GM18858 (cell line): ENCODE measurements around the gene MBOAT7.

ENCODE experiments used
- ATAC-seq: cut with Tn5 transposase; IDR thresholded peaks from one replicate; pipeline ENCODE4 v1.9.1; 2021; ENCODE audit not compliant: unreplicated experiment

Gene MBOAT7

GRCh38 chr19:54145541-54146158 is 43.7 kb downstream of the MBOAT7 start:
- ATAC-seq = no peak

DNA sequence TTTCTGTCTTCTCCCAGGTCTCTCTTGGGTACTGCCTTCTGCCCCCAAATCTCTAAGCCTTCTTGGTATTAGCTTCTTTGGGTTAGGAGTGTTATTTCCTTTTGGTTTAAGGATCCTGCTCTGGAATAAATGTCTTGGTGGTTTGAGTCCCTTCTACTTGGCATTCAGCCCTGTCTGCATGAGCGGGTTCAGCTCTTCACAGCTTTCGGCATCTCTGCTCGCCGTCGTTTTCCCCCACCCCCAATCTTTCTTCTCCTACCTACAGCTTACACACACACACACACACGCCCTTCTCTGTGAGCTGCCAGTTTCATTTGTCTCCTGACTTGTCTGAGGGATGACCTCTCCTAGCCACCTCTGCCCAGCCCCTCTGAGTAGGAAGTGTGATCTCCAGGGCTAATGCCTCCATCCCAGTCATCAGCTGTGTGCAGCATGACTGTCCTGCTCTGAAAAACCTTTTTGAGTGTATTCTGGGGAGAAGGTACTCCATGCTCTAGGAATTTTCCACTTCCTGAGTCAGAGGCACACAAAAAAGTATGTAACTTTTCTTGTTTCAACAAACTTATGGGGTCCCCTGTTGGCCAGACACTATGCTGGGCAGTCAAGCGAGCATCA is 47.1 kb downstream of the MBOAT7 start:
- ATAC-seq = no peak

- ATAC-seq = no peak
Measured at GRCh38 chr19:54141356-54141755, 48.0 kb downstream of the MBOAT7 start.

DNA sequence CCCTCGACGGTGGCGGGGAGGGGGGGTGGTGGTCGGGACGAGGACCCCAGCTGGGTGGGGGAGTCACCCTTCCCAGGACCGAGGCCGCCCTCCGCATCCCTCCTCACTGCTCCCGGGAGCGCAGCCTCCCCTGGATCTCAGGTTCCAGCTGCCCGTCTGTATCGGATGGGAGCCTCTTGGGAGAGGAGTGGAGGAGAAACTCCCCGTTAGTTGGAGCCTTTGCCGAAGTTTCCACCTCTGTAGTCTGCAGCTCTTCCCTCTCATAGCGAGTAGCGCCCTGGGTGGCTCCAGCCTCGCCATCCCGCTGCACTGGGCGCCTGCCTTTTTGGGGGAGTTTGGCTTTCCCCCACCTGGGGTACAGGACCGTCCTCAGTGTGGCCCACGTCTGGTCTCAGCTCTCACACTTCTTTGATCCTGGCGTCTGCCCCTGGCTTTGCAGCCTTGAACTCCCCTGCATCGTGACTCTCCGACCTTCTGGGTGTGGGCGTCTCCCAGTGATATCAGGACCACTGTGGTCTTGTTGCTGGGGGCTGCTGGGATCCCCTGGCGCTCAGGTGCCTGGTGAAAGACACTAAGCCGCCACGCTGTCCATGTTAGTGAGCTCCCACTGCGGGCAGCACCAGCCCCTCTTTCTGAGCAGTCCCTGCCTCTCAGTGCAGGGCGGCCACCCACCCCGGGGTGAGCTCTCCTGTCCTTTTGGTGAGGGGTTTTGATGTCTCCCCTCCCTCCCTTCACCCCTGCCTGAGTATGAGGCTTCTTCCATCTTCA is 50.7 kb downstream of the MBOAT7 start:
- ATAC-seq = no peak

DNA sequence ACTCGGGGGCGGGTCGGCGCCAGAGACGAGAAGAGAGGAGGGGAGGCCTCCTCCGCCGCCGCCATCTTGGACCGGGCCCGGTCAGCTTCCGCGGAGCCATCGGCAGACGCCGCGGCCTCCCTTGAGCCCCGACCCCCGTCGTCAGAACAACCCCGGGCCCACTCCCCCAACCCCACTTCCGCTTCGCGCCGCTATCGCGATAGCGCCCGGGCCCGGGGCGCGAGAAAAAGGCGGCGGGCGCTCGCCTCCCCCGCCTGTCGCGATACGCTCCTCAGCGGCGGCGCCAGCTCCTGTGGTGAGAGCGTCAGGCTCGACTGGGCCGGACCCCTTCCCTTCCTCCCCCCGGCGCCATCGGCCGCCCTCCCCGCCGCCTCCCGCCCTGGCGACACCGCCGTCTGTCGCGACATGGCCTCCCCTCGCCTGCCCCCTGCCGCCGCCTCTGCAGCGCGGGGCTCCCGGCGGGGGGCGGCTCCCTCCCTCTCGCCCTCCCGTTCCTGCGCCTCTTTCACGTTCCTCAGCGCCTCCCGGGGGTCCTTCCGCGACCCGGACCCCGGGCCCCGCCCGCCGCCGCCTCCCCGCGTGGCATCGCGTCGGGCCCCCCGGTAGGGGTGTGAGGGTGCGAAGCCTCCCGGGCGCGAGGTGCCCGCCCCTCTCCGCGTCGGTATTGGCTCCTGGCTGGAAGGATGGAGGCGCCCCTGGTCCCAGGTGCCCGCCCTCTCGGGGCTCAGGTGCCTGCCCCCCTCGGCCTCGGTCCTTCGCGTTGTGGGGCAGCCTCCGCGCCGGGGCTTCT is 51.5 kb downstream of the MBOAT7 start, which contains the start of gene CNOT3:
CNOT3 (plus strand) TSS at position 64 of the 790 bp plus-strand sequence. CDS start 5,217 bp downstream, outside the sequence.
- ATAC-seq = no peak

DNA sequence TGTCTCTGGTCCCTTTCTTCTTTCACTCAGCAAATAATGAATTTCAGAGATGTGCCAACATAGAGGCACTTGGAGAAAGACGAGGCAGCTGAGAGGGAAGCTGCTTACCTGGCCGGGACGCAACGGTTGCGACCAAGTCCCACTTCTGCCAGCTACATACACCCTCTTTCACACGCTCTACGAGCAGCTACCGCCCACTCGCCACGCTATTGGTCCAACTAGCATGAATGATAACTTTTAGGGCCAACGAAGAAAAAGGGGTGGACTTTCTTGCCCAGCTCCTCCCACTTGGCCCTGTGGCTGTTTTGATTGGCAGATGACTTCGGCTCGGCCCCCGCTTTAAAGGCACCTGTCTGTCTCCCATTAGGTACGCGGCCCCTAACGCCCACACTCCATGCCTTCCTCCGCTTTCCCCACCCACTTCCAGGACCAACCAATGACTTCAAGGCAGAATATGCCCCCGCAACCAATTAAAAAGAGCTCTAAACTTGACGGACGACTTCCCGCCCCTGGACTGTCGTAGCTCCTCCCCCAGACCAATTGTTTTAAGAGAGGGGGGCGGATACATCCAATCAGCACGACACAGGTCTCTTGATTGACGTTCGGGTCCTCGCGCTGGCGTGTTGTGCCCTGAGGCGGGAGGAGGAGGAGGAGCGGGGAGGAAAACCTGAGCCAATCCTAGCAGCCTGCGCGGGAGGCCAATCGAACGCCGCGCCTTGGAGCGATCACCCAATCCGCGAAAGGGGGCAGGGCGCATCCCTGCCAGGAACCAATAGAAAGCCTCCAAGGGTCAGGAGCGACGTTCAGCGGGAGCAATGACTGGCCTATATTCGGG is 52.3 kb downstream of the MBOAT7 start:
- peak; percentile 70 for ATAC-seq

- ATAC-seq = no peak
Measured at GRCh38 chr19:54136086-54136863, 53.1 kb downstream of the MBOAT7 start.

DNA sequence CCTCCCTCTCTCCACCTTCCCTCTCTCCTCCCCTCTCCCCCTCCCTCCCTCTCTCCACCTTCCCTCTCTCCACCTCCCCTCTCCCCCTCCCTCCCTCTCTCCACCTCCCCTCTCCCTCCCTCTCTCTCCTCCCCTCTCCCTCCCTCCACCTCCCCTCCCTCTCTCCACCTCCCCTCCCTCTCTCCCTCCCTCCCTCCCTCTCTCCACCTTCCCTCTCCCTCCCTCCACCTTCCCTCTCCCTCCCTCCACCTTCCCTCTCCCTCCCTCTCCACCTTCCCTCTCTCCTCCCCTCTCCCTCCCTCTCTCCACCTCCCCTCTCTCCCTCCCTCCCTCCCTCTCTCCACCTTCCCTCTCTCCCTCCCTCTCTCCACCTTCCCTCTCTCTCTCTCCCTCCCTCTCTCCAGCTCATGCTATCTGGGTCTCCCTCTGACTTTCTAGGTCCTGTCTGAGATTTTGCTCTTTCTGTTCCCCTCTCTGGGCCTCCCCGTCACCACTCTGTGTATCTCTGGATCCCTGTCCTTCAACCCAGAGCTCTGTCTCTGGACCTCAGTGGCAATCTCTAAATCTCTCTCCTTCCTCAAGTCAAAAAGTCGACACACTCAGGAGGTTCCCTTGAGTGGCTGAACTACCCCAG is 55.3 kb downstream of the MBOAT7 start:
- ATAC-seq = no peak

DNA sequence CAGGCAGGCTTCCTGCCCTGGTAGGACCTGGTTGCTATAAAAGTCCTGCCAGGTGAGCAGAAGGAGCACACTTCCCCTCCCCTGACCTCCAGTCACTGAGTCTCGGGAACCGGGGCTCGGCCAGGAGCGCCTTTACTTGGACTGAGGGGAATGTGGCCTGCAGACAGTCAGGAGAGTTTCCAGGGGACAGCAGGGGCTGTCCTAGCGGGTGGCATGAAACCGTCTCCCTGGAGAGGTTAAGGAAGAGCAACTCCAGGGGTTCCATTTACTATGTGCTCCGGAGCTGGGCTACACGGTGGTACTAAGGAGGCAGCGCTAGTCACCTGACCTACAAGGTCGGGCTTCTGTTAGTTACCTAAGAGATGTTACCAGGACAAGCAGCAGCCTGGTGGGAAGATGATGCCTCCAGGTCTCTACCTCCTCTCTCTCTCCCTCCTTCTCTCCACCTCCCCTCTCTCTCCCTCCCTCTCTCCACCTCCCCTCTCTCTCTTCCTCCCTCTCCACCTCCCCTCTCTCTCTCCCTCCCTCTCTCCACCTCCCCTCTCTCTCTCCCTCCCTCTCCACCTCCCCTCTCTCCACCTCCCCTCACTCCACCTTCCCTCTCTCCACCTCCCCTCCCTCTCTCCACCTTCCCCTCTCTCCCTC is 55.9 kb downstream of the MBOAT7 start:
- ATAC-seq = no peak

DNA sequence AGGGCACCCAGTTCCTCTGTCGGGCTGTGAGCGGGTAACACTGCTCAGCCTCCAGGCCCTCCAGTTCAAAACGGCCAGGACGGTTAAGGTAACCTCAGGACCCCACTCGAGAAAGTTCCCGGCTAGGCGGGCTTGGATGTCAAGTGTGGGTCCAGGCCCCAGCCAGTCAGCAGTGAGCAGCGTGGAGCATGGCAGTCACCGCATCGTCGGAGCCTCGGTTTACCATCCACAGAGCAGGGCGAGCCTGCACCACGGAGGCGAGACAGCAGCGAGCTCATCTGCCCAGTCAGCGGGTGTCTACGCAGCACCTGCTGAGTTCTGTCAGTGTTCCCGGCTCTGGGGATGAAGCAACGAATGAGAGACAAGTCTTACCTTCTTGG is 59.8 kb downstream of the MBOAT7 start:
- ATAC-seq = no peak

DNA sequence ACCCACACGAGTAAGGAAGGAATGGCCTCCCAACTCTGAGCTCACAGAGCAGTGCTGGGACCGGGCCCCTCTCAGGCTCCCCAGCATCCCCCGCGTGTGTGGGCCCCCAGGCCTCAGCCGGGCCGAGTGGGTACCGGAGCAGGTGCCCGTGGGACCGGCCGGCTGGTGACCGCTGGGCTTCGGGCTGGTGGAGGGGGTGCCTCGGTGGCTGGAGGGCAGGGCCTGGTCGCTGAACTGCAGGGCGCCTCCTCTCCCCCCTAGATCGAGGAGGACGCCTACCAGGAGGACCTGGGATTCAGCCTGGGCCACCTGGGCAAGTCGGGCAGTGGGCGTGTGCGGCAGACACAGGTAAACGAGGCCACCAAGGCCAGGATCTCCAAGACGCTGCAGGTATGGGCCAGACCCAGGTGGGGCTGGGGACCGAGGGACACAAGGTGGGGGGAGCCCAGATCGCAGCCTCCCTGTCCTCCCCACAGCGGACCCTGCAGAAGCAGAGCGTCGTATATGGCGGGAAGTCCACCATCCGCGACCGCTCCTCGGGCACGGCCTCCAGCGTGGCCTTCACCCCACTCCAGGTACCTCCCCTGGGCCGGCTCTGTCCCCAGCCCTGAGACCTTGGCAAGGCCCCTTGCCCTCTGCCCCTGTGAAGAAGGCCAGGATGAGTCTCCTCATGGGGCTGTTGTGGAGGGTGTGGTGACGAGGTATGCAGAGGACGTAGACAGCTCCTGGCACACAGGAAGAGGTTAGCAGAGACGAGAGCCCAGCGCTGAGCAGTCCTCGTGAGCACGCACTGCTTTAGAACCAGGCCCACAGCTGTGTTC is 60.4 kb downstream of the MBOAT7 start:
- ATAC-seq = no peak

- ATAC-seq = no peak
Measured at GRCh38 chr19:54128441-54128725, 61.0 kb downstream of the MBOAT7 start.

DNA sequence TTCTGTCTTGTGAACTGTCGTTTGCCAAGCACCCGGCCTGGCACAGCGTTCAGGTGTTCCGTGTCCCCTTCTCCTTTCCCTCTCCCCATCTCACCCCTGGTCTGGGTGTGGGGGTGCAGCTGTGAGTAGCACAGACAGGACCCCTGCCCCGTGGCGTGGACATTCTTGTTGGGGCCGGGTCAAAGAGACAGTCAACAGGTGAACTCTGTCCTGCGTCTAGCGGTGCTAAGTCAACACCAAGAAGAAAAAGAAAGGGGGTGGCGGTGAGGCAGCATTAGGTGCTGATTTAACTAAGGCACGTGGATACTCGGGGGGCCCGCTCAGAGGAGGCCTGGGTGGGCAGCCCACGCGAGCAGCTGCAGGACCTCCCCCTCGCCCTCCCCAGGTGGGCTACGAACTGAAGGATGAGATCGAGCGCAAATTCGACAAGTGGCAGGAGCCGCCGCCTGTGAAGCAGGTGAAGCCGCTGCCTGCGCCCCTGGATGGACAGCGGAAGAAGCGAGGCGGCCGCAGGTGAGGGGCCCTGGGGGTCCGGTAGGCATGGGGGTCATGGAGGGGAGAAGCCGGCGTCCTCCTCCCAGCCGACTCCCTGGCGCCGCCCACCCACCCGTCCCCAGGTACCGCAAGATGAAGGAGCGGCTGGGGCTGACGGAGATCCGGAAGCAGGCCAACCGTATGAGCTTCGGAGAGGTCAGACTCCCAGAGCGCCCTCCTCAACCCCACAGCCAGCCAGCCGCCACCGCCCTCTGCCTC is 61.5 kb downstream of the MBOAT7 start:
- ATAC-seq = no peak

DNA sequence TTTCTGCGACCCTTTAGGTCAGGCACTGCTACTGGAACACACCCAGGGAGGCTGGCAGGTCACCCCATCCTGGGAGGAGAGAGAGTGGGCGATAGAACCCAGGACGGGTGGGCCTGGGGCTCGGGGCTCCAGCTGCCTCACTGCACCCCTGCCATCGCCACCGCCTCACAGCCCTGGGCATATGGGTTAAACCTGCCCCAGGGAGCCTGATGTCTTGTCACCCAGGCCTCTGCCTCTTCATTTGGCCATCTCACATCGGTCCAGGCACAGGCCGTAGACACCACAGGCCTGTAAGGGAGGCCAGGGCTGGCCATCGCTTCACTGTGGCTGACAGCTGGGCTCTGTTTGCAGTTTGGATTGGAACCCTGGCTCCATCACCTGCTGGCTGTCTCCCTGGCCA is 63.7 kb downstream of the MBOAT7 start:
- no peak for ATAC-seq

DNA sequence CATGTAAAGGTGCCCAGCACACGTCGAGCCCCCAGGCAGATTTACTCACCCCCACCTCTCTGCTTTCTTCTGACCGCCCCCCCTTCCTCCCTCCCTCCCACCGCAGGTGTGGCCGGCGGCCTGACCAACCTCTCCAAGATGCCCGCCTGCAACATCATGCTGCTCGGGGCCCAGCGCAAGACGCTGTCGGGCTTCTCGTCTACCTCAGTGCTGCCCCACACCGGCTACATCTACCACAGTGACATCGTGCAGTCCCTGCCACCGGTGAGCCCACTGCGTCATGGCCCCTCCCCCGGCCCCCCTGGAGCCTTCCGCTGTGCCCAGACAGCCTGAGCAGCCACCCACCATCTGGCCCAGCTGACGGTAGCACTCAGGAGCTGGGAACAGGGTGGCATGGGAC is 65.0 kb downstream of the MBOAT7 start:
- no peak for ATAC-seq

GRCh38 chr19:54123682-54124081 is 65.7 kb downstream of the MBOAT7 start:
- no peak for ATAC-seq
